NCI-H2196 treated with DMSO at 0.1 percent for 48 hours (cell line): ENCODE results near the gene CCDC182.
A peak's percentile ranks its signal among the peaks of the same experiment; 100 is the strongest.

Source experiments
- DNase-seq: peaks from one replicate; lab custom pipeline; 2025; ENCODE audit not compliant: unreplicated experiment; lab: John Stamatoyannopoulos, UW

The CCDC182 gene

DNA sequence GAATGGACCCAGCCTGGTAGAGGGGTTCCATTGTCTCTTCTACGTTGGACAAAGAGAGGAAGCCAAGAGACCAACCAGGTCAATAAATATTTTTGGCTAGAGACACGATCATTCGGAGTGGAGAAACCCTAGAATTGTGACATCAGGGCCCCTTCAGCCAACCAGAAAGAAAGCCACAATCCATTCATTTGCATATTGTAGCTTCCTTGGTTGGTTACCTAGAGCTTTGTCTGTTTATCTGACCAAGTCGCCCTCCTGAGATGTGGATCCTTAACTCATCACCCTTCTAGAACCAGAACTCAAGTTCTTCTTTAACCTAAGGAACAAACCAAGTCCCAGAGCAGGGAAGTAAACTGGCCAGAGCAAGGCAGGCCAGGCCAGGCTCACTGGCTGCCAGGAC, at the start of gene CCDC182:
Gene CCDC182, minus strand, starts transcription at position 58 of the 400 bp plus-strand sequence. Its CDS starts 27 bp downstream, at position 31.
- no peak for DNase-seq

DNA sequence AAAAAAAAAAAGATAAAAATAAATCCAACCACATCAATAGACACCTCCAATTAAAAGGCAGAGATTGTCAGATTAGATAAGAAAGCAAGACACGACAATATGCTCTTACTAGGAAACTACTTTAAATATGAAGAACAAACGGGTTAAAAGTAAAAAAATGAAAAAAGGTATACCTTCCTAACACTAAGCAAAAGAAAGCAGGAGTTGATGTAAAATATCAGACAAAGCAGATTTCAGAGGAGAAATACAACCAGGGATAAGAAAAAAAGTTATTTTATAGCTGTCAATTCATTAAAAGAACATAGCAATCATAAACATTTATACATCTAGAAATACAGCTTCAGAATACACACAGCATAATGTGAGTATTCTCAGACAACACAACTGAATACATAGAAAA, 49.7 kb upstream of the CCDC182 start:
- no peak for DNase-seq

DNA sequence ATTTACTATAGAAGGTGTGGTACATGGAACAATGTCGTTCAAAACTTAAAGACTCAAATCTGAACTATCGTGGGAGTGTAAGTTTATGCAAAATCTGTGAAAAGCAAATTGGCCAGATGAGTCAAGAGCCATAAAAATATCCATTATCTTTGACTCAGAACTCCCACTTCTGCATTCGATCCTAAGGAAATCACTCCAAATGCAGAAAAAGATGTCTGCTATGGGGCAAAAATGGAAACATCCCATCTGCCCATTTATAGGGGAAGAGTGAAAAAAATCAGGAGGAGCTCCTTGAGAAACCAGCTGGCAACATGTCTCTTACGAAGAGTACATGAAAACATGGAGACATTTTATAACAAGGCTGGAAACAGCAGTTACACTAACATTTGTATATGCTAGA, 43.6 kb upstream of the CCDC182 start:
- DNase-seq, result no peak

DNA sequence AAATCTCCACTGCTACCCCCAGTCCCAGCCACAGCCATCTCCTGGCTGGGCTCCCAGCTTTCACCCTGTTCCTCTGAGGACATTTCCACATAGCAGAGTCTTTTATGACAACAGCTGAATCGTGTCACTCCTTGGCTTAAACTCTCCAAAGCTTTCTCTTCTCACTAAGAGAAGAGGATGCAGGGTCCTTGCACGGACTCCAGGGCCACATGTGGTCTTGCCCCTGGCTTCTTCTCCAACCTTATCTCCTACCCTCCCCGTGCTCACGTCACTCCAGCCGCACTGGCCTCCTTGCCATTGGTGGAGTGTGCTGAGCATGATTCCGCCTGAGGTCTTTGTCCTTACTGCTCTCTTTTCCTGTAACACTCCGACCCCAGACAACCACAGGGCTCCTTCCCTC, 39.9 kb upstream of the CCDC182 start:
- DNase-seq, result no peak

DNA sequence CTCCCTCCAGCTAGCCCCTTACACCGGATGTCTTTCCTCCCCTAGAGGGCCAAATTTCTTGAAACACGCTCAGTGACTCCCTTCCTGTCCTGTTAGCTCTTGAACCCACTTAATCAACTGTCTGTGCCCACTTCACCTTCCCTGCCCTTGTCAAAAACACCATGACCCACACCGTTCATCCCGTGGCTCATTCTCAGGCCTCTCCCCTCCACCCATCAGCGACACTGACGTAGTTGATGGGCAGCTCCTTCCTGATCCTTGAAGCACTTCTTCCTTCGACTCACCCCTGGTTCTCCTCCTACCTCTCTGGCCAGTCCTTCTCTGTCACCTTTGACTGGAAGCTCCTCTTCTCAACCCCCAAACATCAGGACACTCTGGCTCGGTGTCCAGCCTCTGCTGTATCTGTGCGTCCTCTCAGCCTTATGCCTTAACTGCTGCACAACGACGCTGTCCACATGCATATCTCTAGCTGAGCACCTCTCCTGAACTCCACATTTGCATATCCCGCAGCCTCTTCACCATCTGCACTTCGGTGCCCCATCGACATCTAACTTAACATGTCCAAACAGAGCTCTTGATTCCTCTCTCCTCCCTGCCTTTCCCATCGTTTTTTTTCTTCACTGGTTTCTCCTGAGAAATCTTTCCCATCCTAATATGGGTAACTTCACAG, 39.3 kb upstream of the CCDC182 start:
- DNase-seq, result no peak

DNA sequence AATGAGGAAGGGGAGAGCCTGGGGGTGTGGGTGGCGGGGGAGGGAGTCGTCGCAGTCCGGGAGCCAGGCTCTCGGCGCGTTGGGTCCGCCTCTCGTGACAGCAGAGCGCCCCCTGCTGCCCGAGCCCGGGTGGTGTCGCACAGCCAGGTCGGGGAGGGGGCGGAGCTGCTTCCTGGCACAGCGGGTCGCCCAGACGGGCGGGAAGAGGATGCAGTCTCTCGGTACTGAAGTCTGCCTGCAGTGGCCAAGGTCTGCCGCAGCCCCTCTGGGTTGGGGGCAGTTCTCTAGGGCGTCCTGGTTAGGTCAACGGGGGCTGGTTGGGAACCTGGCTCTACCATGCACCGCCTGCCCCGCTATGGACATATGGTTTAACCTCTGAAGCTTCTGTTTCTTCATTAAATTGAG, 38.2 kb upstream of the CCDC182 start:
- peak; percentile 62 for DNase-seq

DNA sequence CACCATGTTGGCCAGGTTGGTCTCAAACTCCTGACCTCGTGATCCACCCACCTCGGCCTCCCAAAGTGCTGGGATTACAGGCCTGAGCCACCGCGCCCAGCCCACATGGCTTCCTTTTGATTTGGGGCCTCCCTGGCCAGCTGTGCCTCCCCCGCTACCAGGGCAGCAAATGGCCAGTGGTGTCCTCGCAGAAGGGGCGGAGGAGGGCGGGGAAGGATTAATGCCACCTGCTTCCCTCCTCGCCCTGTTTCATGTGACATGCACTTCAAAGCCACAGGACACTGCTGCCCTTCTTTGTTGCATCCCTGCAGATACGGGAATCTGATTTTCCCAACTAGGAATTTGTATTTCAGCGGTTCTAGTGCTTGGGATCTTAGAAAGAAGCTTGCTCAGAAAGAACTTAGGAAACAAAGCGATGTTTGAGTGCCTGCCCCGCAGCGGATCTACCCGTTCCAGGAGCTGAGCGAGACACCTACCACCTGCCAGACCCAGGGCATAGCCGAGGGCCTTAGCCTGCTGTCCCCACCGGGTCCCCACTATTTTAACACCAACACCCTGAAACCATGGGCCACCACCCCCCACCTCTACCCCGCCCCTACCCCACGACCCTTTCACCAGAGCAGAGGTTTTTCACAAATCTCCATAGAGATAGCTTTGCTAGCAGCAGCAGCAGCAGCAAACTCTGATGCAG, 37.7 kb upstream of the CCDC182 start:
- no peak for DNase-seq

DNA sequence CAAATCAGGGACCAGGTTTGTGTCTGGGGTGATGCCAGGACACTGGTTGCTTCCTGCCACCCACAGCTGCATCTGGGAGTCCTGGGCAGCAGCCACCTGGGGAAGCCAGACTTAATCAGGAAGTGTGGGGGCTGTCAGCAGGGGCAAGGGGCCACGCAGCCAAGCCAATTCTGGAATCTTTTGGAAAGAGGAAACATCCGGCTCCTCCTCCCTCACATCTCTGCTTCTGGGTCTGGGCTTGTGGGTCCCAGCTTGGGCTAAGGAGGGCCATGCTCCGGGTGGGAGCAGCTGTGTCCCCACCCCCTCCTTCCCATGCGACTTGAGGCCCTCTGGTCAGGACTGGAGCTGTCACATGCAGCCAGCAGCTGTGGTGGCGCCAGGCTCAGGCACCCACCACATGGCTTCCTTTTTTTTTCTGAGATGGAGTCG, 37.0 kb upstream of the CCDC182 start:
- DNase-seq, result no peak

DNA sequence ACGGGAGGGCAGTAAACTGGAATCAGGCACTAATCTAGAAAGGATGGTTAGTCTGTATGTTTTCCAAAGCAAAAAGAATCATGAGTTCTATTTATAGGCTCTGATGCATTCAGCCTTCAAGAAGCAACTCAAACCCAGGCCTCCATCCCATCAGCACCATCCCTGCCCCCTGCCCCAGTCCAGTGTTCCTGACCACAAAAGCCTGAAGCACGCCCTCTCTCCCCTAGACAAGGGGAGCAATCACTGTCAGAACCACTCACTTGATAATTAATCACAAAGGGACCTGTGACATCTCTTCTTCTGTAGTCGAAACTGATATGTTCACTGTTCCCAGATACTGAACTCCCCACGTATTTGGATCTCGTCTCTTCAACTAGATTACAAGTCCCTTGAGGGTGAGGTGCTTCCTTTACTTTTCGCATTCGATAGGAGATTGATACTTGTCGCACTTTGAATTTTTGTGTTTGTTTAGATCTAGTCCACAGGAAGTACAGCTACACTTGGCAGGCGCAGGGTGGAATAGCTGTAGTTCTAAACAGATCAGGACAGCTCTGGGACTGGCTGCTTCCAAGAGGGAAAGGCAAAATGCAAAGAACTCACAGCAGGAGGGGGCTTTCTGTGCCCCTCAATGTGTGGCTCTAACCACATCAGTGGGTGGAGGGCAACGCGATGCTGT, 36.4 kb upstream of the CCDC182 start:
- DNase-seq, result no peak

DNA sequence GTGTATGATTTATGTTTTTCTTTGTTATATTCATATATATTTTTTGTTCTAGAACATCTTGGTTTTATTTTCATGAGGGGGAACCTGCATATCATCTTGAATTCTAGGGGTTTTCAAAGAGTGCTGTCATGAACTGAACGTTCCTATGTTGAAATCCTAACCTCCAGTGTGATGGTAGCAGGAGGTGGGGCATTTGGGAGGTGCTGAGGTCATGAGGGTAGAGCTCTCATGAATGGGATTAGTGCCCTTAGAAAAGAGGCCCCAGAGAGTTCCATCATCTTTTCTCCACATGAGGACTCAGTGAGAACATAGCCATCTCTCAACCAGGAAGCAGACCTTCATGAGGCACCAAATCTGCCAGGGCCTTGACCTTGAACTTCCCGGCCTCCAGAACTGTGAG, 34.6 kb upstream of the CCDC182 start:
- DNase-seq, result no peak

DNA sequence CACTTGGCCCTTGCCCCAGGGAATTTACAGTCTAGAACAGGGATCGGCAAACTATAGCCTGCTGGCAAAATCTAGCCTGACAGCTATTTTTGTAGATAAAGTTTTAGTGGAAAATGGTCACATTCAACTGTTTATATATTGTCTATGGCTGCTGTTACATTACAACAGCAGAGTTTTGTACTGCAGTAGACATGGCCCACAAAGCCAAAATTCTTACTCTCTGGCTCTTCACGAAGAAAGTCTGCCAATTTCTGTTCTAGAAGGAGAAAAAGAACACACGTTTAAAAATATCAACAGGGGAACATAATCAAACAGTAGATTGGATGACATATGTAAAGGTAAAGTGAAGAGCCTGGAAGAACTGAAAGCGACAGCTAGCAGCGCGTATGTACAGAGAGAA, 33.2 kb upstream of the CCDC182 start:
- no peak for DNase-seq

DNA sequence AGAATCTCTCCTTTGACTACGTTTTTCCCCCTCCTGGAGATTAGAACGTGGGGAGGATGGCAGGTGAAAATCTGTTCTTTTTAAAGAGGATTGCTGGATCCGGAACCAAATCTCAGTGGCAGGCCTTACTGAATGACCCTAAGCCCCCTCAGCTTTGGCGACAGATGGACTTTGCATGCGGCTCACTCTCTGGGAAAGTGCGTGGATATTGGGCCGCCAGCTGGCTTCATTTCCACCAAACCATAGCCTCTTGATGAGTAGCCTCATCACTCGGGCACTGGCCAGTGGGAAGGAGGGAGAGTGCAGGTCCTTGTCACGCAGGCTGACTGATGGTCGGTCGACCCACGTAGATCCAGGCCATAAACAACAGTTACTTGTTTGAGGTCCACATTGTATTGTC, 31.3 kb upstream of the CCDC182 start:
- no peak for DNase-seq

DNA sequence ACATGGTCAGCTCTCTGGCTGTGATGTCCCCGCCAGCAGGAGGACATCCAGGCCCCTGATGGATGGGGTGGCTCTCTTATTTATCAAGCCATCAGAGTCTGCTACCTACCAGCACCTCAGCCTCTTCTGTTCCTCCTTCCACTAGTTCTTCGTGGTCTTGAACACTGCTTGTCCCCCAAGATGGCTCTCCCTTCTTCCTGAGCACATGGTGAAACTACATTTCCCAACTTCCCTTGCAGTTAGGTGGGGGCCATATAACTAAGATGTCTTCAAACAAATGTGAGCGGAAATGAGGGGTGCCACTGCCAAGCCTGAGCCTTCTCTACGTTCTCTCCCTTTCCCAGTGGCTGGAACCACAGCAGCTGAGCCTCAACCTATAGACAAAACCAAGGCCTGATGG, 29.8 kb upstream of the CCDC182 start:
- DNase-seq, result no peak

DNA sequence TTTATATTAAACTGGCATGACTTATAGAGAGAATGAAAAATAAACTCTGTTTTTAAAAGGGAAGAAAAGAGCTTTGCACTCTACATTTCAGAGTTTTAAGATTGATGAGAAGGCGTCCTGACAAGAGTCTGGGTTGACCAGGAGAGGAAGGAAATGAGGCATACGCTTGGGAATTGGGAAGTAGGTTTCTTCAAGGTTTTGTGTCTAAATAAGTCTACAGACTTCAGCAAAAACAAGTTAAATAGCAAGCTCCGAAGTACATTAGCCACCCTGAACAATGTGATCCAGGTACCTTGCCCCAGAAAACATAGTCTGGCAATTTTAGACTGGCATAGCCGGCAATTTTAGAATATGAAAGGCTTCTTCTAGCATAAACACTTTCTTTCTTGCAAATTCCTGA, 28.5 kb upstream of the CCDC182 start:
- DNase-seq, result no peak

DNA sequence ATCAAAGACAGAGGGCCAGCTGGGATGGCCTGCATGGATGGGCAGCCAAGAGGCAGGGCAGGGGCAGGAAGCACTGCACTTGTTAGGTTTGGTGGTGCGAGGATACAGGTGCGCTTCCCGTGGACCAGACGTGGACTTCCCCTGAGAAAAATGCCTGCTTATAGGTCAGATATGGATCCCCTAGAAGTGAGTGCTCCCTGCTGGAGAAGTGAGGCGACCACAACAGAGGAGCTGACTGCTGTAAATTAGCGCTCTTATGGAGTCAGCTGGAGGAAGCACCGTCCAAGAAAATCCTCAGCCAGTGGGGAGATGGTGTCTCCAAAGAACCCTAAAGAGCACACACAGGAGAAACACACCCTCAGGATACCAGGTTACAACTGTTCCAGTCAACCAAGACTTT, 27.7 kb upstream of the CCDC182 start:
- no peak for DNase-seq

DNA sequence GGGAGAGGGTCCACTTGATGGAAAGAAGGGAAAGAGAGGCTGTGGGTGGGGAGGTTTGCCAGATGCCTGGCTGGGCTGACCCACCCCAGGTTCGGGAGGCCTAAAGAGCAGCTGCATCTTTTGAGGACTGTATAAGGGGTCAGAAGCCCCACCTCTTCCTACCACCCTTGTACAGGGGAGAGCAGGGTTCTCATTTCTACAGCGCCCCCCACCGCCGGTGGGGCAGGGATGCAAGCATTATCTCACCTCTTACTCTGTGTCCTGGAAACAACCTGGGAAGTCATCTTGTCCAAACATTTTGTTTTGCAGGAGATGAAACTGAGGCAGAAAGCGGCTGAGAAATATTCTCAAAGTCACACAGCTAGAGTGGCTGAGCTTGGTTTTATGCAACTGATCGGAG, 22.5 kb upstream of the CCDC182 start:
- no peak for DNase-seq

DNA sequence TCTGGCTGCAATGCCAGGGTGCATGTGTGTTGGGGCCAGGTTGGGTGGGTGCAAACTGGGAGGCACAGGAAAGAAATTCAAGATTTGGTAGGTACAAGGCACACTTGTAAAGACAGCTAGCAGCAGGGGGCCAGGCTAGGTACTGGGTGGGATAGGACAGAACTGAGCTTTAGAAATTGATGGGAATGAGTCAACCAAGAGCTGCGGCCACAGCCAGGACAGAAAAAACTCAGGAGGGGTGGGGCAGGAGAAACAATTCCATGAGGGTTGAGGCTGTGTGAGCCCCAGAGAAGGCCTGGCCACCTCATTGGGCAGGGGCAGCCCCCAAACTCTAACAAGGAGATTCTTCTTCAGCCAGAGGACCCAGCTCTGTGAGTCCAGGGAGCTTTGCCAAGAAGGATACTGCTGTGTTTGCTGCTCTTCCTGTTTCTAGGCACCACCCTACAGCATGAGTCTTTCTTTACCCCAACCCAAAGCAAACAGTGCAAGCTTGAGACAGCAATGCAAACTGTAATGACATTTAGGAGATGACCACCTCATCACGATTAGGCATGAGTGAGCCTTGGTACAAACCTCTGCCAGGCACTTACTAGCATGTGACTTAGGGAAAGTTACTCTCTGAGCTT, 21.3 kb upstream of the CCDC182 start:
- no peak for DNase-seq

DNA sequence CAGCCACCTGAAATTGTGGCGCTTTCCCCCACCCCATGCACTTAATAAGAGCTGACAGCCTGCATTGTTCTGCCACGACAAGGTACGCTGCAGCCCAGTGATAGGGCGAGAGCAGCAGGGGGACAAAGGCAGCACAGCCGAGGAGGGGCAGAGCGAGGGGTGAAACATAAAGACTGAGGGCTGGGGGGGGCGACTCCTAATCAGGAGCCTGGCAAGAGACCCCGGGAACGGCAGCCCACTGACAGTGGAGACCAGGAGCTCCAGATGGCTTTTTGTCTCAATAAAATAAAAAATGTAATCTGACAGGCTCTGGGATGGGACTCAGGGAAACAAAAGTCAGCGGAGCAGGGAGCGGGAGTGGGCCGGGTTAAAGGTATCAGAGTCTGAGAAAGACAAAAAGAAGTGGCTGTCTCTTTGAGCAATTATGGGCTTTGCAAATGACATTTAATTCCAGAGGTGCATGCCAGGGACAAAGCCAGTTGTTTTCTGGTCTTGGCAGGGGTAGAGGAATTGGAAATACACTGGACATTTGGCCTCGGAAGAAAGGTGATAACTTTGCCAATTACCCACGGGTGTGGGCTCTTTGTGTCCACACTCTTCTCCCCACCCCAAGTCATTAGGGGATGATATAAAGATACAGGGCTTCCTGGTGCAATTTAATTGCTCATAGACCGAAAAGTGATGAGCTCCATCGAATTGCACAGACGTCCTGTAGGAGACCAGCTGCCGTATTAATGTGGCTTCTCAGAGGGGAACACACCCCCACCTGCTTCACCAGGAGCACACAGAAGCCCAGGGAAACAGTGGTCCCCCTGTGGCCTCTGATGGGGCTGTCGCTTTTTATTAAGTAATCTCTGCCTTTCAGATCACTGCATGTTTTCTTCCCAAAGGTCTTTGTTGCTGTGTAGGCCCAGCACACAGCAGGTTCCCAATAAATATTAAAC, 17.6 kb upstream of the CCDC182 start:
- DNase-seq, result no peak

DNA sequence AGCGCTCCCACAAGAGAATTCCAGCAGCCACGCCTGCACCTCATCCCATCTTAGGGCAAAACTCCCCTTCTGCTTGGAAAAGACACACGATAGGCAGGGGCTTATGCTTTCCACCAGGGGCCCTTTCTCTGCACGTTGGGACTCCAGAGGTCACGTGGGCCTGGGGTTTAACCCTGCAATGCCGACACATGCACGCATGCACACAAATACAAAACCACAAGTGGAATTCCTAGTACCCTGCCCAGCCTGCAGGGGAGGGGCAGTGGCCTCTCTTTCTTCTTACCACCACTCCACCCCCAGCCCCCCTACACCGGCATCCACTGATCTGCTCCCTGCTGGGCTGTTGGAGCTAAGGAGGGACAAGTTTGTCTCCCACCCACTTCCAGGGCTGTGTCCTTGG, 16.8 kb upstream of the CCDC182 start:
- DNase-seq, result no peak

DNA sequence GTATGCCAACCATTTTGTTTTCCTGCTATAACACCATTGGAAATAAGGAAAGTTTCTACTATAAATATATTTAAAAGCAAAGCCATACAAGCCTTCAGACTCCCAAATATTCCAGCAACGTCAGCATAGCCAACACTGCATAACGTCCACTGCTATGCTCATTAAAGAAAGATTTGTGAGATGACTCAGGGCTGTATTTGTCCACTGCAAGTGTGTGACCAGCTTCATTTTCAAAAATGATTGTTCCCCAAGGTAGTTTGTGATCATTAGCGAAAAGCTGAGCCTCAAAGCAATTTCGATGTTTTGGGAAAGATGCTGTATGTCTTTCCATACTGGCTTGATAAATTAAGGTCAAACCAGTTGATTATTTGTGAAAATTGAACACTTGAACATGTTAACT, 14.9 kb upstream of the CCDC182 start:
- DNase-seq, result no peak

DNA sequence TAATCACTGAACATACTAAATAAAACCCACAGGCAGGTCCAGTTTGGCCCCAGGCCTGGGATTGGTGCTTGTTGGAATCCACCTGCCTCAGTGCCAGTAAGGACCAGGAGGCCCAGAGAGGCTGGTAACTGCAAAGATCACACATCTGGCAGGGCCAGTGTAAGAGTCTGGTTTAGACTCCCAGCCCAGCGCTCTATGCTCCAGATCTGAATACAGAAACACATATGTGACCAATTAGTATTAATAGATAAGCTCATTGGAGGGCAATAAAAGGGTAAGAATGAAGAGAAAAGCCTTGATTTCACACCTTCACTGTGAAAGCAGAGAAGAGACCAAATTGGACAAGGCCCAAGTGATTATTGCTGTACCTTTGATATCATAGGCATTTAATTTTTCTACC, 13.6 kb upstream of the CCDC182 start:
- DNase-seq, result no peak
